HG03095 (cell line): ENCODE data around the gene OR8B3.

Experiments used
- ATAC-seq: cut with Tn5 transposase; IDR thresholded peaks from one replicate; pipeline ENCODE4 v1.9.1; 2021; ENCODE audit warnings: moderate library complexity; ENCODE audit not compliant: unreplicated experiment

OR8B3 gene

GRCh38 chr11:124376280-124376679 lies 22.5 kb downstream of the OR8B3 start:
- ATAC-seq: no peak

DNA sequence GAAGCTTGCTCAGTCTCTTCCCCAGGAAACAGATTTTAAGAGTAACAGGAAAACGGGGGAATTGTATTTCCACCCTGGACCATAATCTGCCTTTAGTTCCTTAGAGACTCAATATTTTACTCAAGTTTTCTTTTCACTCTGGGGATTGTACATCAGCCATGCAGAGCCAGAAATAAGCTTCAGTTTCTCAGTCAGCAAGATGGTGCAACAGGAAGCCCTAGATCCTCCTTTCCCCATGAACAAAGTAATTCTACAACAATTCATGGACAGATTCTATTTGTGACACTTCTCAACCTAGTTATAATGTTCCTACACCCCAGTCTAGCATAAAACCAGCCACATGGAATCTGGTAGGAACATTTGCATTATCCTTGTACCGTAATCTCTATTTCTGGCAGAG lies 39.3 kb downstream of the OR8B3 start:
- no peak for ATAC-seq

DNA sequence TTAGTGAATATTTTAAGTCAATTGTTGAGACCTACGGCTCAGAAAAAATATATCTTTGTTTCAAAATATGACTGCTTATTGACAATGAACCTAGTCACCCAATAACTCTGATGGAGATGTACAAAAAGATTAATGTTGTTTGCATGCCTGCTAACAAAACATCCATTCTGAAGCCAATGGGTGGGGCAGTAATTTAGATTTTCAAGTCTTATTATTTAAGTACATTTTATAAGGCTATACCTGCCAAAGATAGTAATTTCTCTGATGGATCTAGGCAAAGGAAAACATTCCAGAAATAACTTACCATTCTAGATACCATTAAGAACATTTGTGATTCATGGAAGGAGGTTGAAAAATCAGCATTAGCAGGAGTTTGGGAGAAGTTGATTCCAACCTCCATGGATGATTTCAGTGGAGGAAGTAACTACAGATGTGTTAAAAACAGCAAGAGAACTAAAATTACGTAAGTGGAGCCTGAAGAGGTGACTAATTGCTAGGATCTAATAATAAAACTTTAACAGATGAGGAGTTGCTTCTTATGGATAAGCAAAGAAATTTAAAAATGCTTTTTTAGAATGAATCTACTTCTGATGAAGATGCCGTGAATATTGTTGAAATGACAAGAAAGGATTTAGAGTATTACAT lies 52.4 kb downstream of the OR8B3 start:
- ATAC-seq: no peak
